GM23338 (cell line): ENCODE data around the gene CECR2. TPM values are rescaled to one million over a fixed set of nuclear protein-coding genes. Genes with fewer than 3 reads are reported as not detected.

ENCODE experiments used
- ATAC-seq: fragments of 200-7000 bp; cut with Tn5 transposase; 3 replicates; pipeline ENCODE4 v1.9.1; 2020
- DNase-seq: peaks from one replicate; pipeline ENCODE4 v3.0.0-alpha.2; 2015; ENCODE audit warnings: low spot score
- H2AFZ ChIP-seq: fragments of 200-600 bp; sonication (generic); 2 replicates; pipeline ENCODE4 v1.8.0; 2016; ENCODE audit warnings: antibody characterized with exemption, mild to moderate bottlenecking, moderate library complexity
- H3F3A ChIP-seq: fragments of 200-600 bp; sonication (generic); replicated peaks from 2 replicates; pipeline ENCODE4 v1.8.0; 2017; ENCODE audit warnings: antibody characterized with exemption, mixed run types, low read depth
- H3K27ac ChIP-seq: fragments of 200-600 bp; sonication (generic); 2 replicates; pipeline ENCODE4 v1.6.1; 2016; ENCODE audit warnings: low read depth
- H3K27me3 ChIP-seq: fragments of 200-600 bp; sonication (generic); 2 replicates; pipeline ENCODE4 v1.8.0; 2016; ENCODE audit warnings: mild to moderate bottlenecking, mixed run types, moderate library complexity; ENCODE audit not compliant: insufficient read depth
- H3K36me3 ChIP-seq: fragments of 200-600 bp; sonication (generic); 2 replicates; pipeline ENCODE4 v1.8.0; 2016; ENCODE audit warnings: mild to moderate bottlenecking; ENCODE audit not compliant: insufficient read depth
- H3K4me1 ChIP-seq: fragments of 200-600 bp; sonication (generic); 2 replicates; pipeline ENCODE4 v1.8.0; 2016; ENCODE audit warnings: mild to moderate bottlenecking, moderate library complexity; ENCODE audit not compliant: insufficient read depth
- H3K4me2 ChIP-seq: fragments of 200-600 bp; sonication (generic); 2 replicates; pipeline ENCODE4 v1.7.1; 2017; ENCODE audit warnings: mixed run types
- H3K4me3 ChIP-seq: fragments of 200-600 bp; sonication (generic); 2 replicates; pipeline ENCODE4 v1.6.1; 2016; ENCODE audit warnings: mixed run types
- H3K79me2 ChIP-seq: fragments of 200-600 bp; sonication (generic); replicated peaks from 2 replicates; pipeline ENCODE4 v1.8.0; 2017; ENCODE audit warnings: mild to moderate bottlenecking; ENCODE audit not compliant: insufficient read depth
- H3K9me2 ChIP-seq: fragments of 200-600 bp; sonication (generic); 2 replicates; pipeline ENCODE4 v1.8.0; 2017; ENCODE audit not compliant: insufficient read depth
- H4K20me1 ChIP-seq: fragments of 200-600 bp; sonication (generic); replicated peaks from 2 replicates; pipeline ENCODE4 v1.8.0; 2017; ENCODE audit warnings: mild to moderate bottlenecking; ENCODE audit not compliant: insufficient read depth
- H3K27ac Mint-ChIP-seq: 2 replicates; pipeline ENCODE4 v1.8.0; 2020; ENCODE audit warnings: inconsistent platforms, mild to moderate bottlenecking, moderate library complexity, mixed read lengths
- H3K27me3 Mint-ChIP-seq: 3 replicates; pipeline ENCODE4 v1.8.0; 2022; ENCODE audit warnings: low read depth, mild to moderate bottlenecking, moderate library complexity, mixed read lengths, inconsistent platforms; ENCODE audit not compliant: insufficient read depth, poor library complexity
- H3K36me3 Mint-ChIP-seq: 3 replicates; pipeline ENCODE4 v1.8.0; 2021; ENCODE audit warnings: low read depth, mild to moderate bottlenecking, inconsistent platforms, moderate library complexity, mixed read lengths
- H3K4me1 Mint-ChIP-seq: 3 replicates; pipeline ENCODE4 v1.8.0; 2020; ENCODE audit warnings: mild to moderate bottlenecking, inconsistent platforms, mixed read lengths
- H3K4me3 Mint-ChIP-seq: 3 replicates; pipeline ENCODE4 v1.8.0; 2021; ENCODE audit warnings: moderate library complexity, mild to moderate bottlenecking, inconsistent platforms, mixed read lengths
- H3K9me3 Mint-ChIP-seq: 3 replicates; pipeline ENCODE4 v1.8.0; 2020; ENCODE audit warnings: moderate library complexity, mild to moderate bottlenecking, inconsistent platforms, mixed read lengths
- CREB1 ChIP-seq: fragments of 250-450 bp; sonication (Bioruptor Pico); IDR thresholded peaks from 2 replicates; pipeline ENCODE4 v1.5.0; 2020; ENCODE audit warnings: low read depth, mild to moderate bottlenecking, moderate library complexity
- EZH2 ChIP-seq: fragments of 200-600 bp; sonication (generic); IDR thresholded peaks from one replicate; pipeline ENCODE4 v1.8.0; 2017; ENCODE audit warnings: antibody characterized with exemption, mild to moderate bottlenecking, low read depth; ENCODE audit not compliant: unreplicated experiment
- EZH2phosphoT487 ChIP-seq: fragments of 200-600 bp; sonication (generic); IDR thresholded peaks from one replicate; pipeline ENCODE4 v1.8.1; 2018; ENCODE audit warnings: antibody characterized with exemption; ENCODE audit not compliant: unreplicated experiment
- NANOG ChIP-seq: IDR thresholded peaks from 2 replicates; pipeline ENCODE4 v1.6.1; 2016; ENCODE audit warnings: antibody characterized with exemption, borderline replicate concordance
- POLR2AphosphoS5 ChIP-seq: IDR thresholded peaks from 2 replicates; pipeline ENCODE4 v1.6.1; 2016; ENCODE audit warnings: antibody characterized with exemption, low read depth
- REST ChIP-seq: IDR thresholded peaks from one replicate; pipeline ENCODE4 v1.6.1; 2018; ENCODE audit warnings: antibody characterized with exemption; ENCODE audit not compliant: unreplicated experiment
- STAT1 ChIP-seq: IDR thresholded peaks from one replicate; pipeline ENCODE4 v1.6.1; 2016; ENCODE audit warnings: antibody characterized with exemption; ENCODE audit not compliant: unreplicated experiment
- ZNF114 ChIP-seq: fragments of 250-450 bp; sonication (Bioruptor Pico); IDR thresholded peaks from 2 replicates; pipeline ENCODE4 v1.5.0; 2020; ENCODE audit warnings: mild to moderate bottlenecking, moderate library complexity
- ZNF331 ChIP-seq: fragments of 250-450 bp; sonication (Bioruptor Pico); IDR thresholded peaks from 2 replicates; pipeline ENCODE4 v1.5.0; 2020; ENCODE audit warnings: low read depth, mild to moderate bottlenecking, moderate library complexity
- ZNF462 ChIP-seq: fragments of 250-450 bp; sonication (Bioruptor Pico); IDR thresholded peaks from 2 replicates; pipeline ENCODE4 v1.5.0; 2020; ENCODE audit warnings: mild to moderate bottlenecking, moderate library complexity
- polyA plus RNA-seq: library from polyadenylated mRNA; unstranded; fragments of >200 nt; fragmentation: Nextera tagmentation; extraction: Ambion mirVana; gene quantifications from 2 replicates; pipeline ENCODE4 v1.2.1, GENCODE V29; 2016
- total RNA-seq: library from RNA; depleted of rRNA; stranded (reverse); fragments of >200 nt; shearing (Covaris generic); gene quantifications from 2 replicates; pipeline ENCODE4 v1.2.3, GENCODE V29; 2014

Gene CECR2
- total and polyA plus RNA-seq, 2 experiments from 2014 or later = 18.4 to 110 TPM

- no peaks in the 10 kb centered on the region for H3K79me2 ChIP-seq
- H3K4me3 ChIP-seq = no peak overlapping the region
- ATAC-seq (peak; percentile 5; the same call in 2 of the 3 replicates), DNase-seq (no peak)
- H3K4me1 Mint-ChIP-seq = peaks cover 8% of the 10 kb centered on the region
- H3K36me3 ChIP-seq = no peaks in the 10 kb centered on the region
- no peaks in the 10 kb centered on the region for H3K9me2 ChIP-seq
- H3K27ac Mint-ChIP-seq = no peak overlapping the region
- no peak overlapping the region for H3K4me2 ChIP-seq
- H3K9me3 Mint-ChIP-seq = no peaks in the 10 kb centered on the region; the same call in 2 of the 3 replicates
- peaks cover 14% of the 10 kb centered on the region for H3K27me3 Mint-ChIP-seq
- peaks cover 5% of the 10 kb centered on the region; the same call in 1 of the 2 replicates for H3F3A ChIP-seq
- no peaks in the 10 kb centered on the region for H3K27me3 ChIP-seq
- TF ChIP-seq EZH2 = no peak
- no peak for TF ChIP-seq CREB1
- no peak for TF ChIP-seq REST
- no peak for TF ChIP-seq ZNF331 (CRISPR knock-in tag)
- TF ChIP-seq EZH2phosphoT487 = no peak
- no peak for TF ChIP-seq ZNF462
- no peak for TF ChIP-seq NANOG
- TF ChIP-seq POLR2AphosphoS5 = no peak
- TF ChIP-seq ZNF114 = no peak
- no peak for TF ChIP-seq STAT1
- H3K36me3 Mint-ChIP-seq = no peaks in the 10 kb centered on the region
- no peaks in the 10 kb centered on the region for H4K20me1 ChIP-seq
- no peak overlapping the region for H3K27ac ChIP-seq
- 0 out of 2 replicates have a peak overlapping the region, but pooled peaks have one; percentile 38 for H2AFZ ChIP-seq
- H3K4me3 Mint-ChIP-seq = no peak overlapping the region
- H3K4me1 ChIP-seq = no peaks in the 10 kb centered on the region
Observed at GRCh38 chr22:17581056-17581455, 211.8 kb downstream of the CECR2 start.
